ENCODE data around the gene GPR39. TPM values are rescaled to one million over a fixed set of nuclear protein-coding genes. Genes with fewer than 3 reads are reported as not detected.

GPR39 gene
- total RNA-seq, 2 experiments from 2014 or later = not detected

GRCh38 chr2:132589966-132590365 is 173.4 kb downstream of the GPR39 start:
- H3K4me3 Mint-ChIP-seq = no peak overlapping the region
- H3K4me1 Mint-ChIP-seq (ENCODE audit: low read depth) = no peaks in the 10 kb centered on the region
- no peaks in the 10 kb centered on the region for H3K27me3 Mint-ChIP-seq (ENCODE audit: low read depth)
- H3K27ac Mint-ChIP-seq = no peak overlapping the region
- no peaks in the 10 kb centered on the region for H3K9me3 Mint-ChIP-seq
- DNase-seq = no peak
- intact Hi-C loops (cut with micrococcal nuclease) = no loop called here
- H3K36me3 Mint-ChIP-seq (ENCODE audit: low read depth) = no peaks in the 10 kb centered on the region
- CTCF ChIA-PET = interaction anchor here (1.0 kb wide), 1 partner anchor 12 kb away, joined by 3 read pairs; no protein-coding TSS in a partner anchor

- intact Hi-C loops (cut with micrococcal nuclease) = no loop called here
- CTCF ChIA-PET = no interaction called here
- Mint-ChIP-seq H3K27me3 (ENCODE audit: low read depth) (no peaks in the 10 kb centered on the region), H3K36me3 (ENCODE audit: low read depth) (no peaks in the 10 kb centered on the region), H3K9me3 (peaks cover 5% of the 10 kb centered on the region), H3K27ac (no peak overlapping the region), H3K4me1 (ENCODE audit: low read depth) (no peaks in the 10 kb centered on the region), H3K4me3 (no peak overlapping the region)
- DNase-seq = no peak
These were observed 176.6 kb downstream of the GPR39 start for GRCh38 chr2:132593171-132593570.

GRCh38 chr2:132595186-132595585 is 178.6 kb downstream of the GPR39 start:
- no peak overlapping the region for H3K27ac Mint-ChIP-seq
- H3K9me3 Mint-ChIP-seq = peaks cover 5% of the 10 kb centered on the region
- H3K4me3 Mint-ChIP-seq = no peak overlapping the region
- intact Hi-C loops (cut with micrococcal nuclease) = no loop called here
- no peaks in the 10 kb centered on the region for H3K36me3 Mint-ChIP-seq (ENCODE audit: low read depth)
- no peaks in the 10 kb centered on the region for H3K4me1 Mint-ChIP-seq (ENCODE audit: low read depth)
- no peak for DNase-seq
- H3K27me3 Mint-ChIP-seq (ENCODE audit: low read depth) = no peaks in the 10 kb centered on the region
- CTCF ChIA-PET = no interaction called here

- Mint-ChIP-seq H3K27me3 (ENCODE audit: low read depth) (no peaks in the 10 kb centered on the region), H3K4me3 (no peak overlapping the region), H3K9me3 (peaks cover 5% of the 10 kb centered on the region), H3K36me3 (ENCODE audit: low read depth) (no peaks in the 10 kb centered on the region), H3K4me1 (ENCODE audit: low read depth) (no peaks in the 10 kb centered on the region), H3K27ac (no peak overlapping the region)
- intact Hi-C loops (cut with micrococcal nuclease) = no loop called here
- CTCF ChIA-PET = no interaction called here
- DNase-seq = no peak
These were observed 179.1 kb downstream of the GPR39 start for GRCh38 chr2:132595693-132596092.

GRCh38 chr2:132597166-132597565 is 180.6 kb downstream of the GPR39 start:
- H3K27ac Mint-ChIP-seq = no peak overlapping the region
- intact Hi-C loops (cut with micrococcal nuclease) = no loop called here
- H3K4me3 Mint-ChIP-seq = no peak overlapping the region
- H3K4me1 Mint-ChIP-seq (ENCODE audit: low read depth) = no peaks in the 10 kb centered on the region
- H3K9me3 Mint-ChIP-seq = peaks cover 5% of the 10 kb centered on the region
- CTCF ChIA-PET = no interaction called here
- DNase-seq = no peak
- H3K27me3 Mint-ChIP-seq (ENCODE audit: low read depth) = peaks cover 2% of the 10 kb centered on the region
- no peaks in the 10 kb centered on the region for H3K36me3 Mint-ChIP-seq (ENCODE audit: low read depth)

- Mint-ChIP-seq H3K27me3 (ENCODE audit: low read depth) (peaks cover 2% of the 10 kb centered on the region), H3K4me1 (ENCODE audit: low read depth) (no peaks in the 10 kb centered on the region), H3K4me3 (no peak overlapping the region), H3K36me3 (ENCODE audit: low read depth) (no peaks in the 10 kb centered on the region), H3K9me3 (peaks cover 5% of the 10 kb centered on the region), H3K27ac (no peak overlapping the region)
- DNase-seq = no peak
- intact Hi-C loops (cut with micrococcal nuclease) = no loop called here
- CTCF ChIA-PET = no interaction called here
These were observed 181.2 kb downstream of the GPR39 start for GRCh38 chr2:132597831-132598230.

GRCh38 chr2:132598536-132598935 is 181.9 kb downstream of the GPR39 start:
- Mint-ChIP-seq H3K9me3 (peaks cover 5% of the 10 kb centered on the region), H3K27ac (no peak overlapping the region), H3K4me1 (ENCODE audit: low read depth) (no peaks in the 10 kb centered on the region), H3K36me3 (ENCODE audit: low read depth) (no peaks in the 10 kb centered on the region), H3K27me3 (ENCODE audit: low read depth) (peaks cover 2% of the 10 kb centered on the region), H3K4me3 (no peak overlapping the region)
- intact Hi-C loops (cut with micrococcal nuclease) = no loop called here
- DNase-seq = no peak
- CTCF ChIA-PET = no interaction called here

- H3K27me3 Mint-ChIP-seq (ENCODE audit: low read depth) = peaks cover 2% of the 10 kb centered on the region
- DNase-seq = no peak
- H3K27ac Mint-ChIP-seq = no peak overlapping the region
- H3K4me3 Mint-ChIP-seq = no peak overlapping the region
- no peaks in the 10 kb centered on the region for H3K36me3 Mint-ChIP-seq (ENCODE audit: low read depth)
- intact Hi-C loops (cut with micrococcal nuclease) = no loop called here
- CTCF ChIA-PET = interaction anchor here (0.8 kb wide), 1 partner anchor 11 kb away, joined by 3 read pairs; no protein-coding TSS in a partner anchor
- no peaks in the 10 kb centered on the region for H3K4me1 Mint-ChIP-seq (ENCODE audit: low read depth)
- H3K9me3 Mint-ChIP-seq = peaks cover 5% of the 10 kb centered on the region
These were observed 183.0 kb downstream of the GPR39 start for GRCh38 chr2:132599556-132599955.

- Mint-ChIP-seq H3K4me1 (ENCODE audit: low read depth) (no peaks in the 10 kb centered on the region), H3K9me3 (no peaks in the 10 kb centered on the region), H3K27me3 (ENCODE audit: low read depth) (peaks cover 4% of the 10 kb centered on the region), H3K36me3 (ENCODE audit: low read depth) (no peaks in the 10 kb centered on the region), H3K4me3 (no peak overlapping the region), H3K27ac (no peak overlapping the region)
- CTCF ChIA-PET = no interaction called here
- intact Hi-C loops (cut with micrococcal nuclease) = no loop called here
- no peak for DNase-seq
These were observed 188.0 kb downstream of the GPR39 start for GRCh38 chr2:132604561-132604960.

- no peaks in the 10 kb centered on the region for H3K9me3 Mint-ChIP-seq
- peaks cover 4% of the 10 kb centered on the region for H3K27me3 Mint-ChIP-seq (ENCODE audit: low read depth)
- no peaks in the 10 kb centered on the region for H3K36me3 Mint-ChIP-seq (ENCODE audit: low read depth)
- CTCF ChIA-PET = no interaction called here
- no peak overlapping the region for H3K27ac Mint-ChIP-seq
- DNase-seq = no peak
- intact Hi-C loops (cut with micrococcal nuclease) = no loop called here
- no peak overlapping the region for H3K4me3 Mint-ChIP-seq
- H3K4me1 Mint-ChIP-seq (ENCODE audit: low read depth) = no peaks in the 10 kb centered on the region
These were observed 188.9 kb downstream of the GPR39 start for GRCh38 chr2:132605236-132606180.

- Mint-ChIP-seq H3K27ac (no peak overlapping the region), H3K27me3 (ENCODE audit: low read depth) (peaks cover 2% of the 10 kb centered on the region), H3K4me1 (ENCODE audit: low read depth) (no peaks in the 10 kb centered on the region), H3K9me3 (no peaks in the 10 kb centered on the region), H3K36me3 (ENCODE audit: low read depth) (no peaks in the 10 kb centered on the region), H3K4me3 (no peak overlapping the region)
- intact Hi-C loops (cut with micrococcal nuclease) = no loop called here
- DNase-seq = no peak
- CTCF ChIA-PET = no interaction called here
These were observed 190.0 kb downstream of the GPR39 start for GRCh38 chr2:132606649-132607048.

GRCh38 chr2:132607426-132608090 is 191.0 kb downstream of the GPR39 start:
- Mint-ChIP-seq H3K4me1 (ENCODE audit: low read depth) (no peaks in the 10 kb centered on the region), H3K36me3 (ENCODE audit: low read depth) (no peaks in the 10 kb centered on the region), H3K27me3 (ENCODE audit: low read depth) (peaks cover 2% of the 10 kb centered on the region), H3K27ac (no peak overlapping the region), H3K4me3 (no peak overlapping the region), H3K9me3 (no peaks in the 10 kb centered on the region)
- CTCF ChIA-PET = no interaction called here
- DNase-seq = no peak
- intact Hi-C loops (cut with micrococcal nuclease) = no loop called here

GRCh38 chr2:132608311-132608710 is 191.7 kb downstream of the GPR39 start:
- no peaks in the 10 kb centered on the region for H3K36me3 Mint-ChIP-seq (ENCODE audit: low read depth)
- no peak overlapping the region for H3K4me3 Mint-ChIP-seq
- H3K27me3 Mint-ChIP-seq (ENCODE audit: low read depth) = peaks cover 2% of the 10 kb centered on the region
- no peak for DNase-seq
- intact Hi-C loops (cut with micrococcal nuclease) = no loop called here
- no peaks in the 10 kb centered on the region for H3K9me3 Mint-ChIP-seq
- H3K4me1 Mint-ChIP-seq (ENCODE audit: low read depth) = no peaks in the 10 kb centered on the region
- CTCF ChIA-PET = no interaction called here
- H3K27ac Mint-ChIP-seq = no peak overlapping the region
